Mesenteric fat pad (tissue), 1 donor: Measurements from ENCODE around the gene SORCS1. TPM values are rescaled to one million over a fixed set of nuclear protein-coding genes. Genes with fewer than 3 reads are reported as not detected.

Source experiments
- DNase-seq: peaks from one replicate; pipeline ENCODE4 v3.0.0-alpha.2; 2020; ENCODE audit warnings: low spot score
- total RNA-seq: library from RNA; stranded (reverse); fragmentation: NEBNext Ultra II Directional; extraction: Animal tissue kit (Norgen Biotek cat#: 25700); gene quantifications from one replicate; pipeline ENCODE4 v1.2.1, GENCODE V29; 2021
- donor health status: DM: yes; HTN: yes; CAD: no.

Gene SORCS1
- total RNA-seq, 1 donor from 2014 or later: 0.16 TPM

DNA sequence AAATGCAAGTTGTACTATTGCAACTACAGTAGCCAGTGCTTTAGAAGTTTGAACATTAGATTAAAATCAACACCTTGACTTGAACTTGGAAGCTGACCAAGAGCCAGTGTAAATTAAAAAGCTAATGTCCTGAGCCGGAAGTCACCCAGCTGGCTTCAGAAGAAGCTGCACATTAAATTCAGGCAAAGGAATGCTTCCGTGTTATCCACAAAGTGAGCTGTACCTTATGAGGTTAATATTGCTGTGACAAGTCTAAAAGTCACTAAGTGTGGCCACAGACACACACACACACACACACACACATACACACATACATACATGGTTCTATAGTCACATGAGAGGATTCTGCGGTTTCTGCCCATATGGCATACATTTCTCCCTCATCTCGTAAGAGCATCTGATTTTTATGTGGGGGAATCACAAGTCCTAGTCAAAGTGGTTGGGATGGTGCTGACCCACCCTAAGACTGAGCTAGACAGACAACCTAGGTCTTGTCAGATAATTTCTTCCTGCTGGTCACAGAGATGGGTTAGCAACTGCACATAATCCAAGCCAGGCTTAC is 612.9 kb downstream of the SORCS1 start:
- no peak for DNase-seq

DNA sequence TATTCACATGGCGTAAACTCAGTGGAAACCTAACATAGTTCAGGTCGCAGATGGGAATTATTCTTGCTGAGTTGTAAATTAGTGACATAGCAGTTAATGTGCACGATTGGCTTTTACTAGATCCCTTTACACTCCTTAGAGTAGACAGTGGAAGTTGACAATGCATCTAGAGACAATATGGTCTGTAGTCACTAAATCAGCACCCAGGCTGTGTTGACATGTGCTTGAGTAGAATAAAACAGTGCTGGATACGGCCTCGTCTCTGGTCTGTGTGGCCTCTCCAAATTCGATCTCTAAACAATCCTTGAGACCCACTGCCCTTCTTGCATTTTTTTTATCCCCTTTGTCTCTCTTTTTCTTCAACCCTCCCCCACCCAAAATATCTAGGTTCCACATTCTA is 615.7 kb downstream of the SORCS1 start:
- DNase-seq: no peak

- DNase-seq: no peak
These were observed 617.4 kb downstream of the SORCS1 start for GRCh38 chr10:106547047-106547635.

- DNase-seq: no peak
These were observed 622.0 kb downstream of the SORCS1 start for GRCh38 chr10:106542461-106542860.

DNA sequence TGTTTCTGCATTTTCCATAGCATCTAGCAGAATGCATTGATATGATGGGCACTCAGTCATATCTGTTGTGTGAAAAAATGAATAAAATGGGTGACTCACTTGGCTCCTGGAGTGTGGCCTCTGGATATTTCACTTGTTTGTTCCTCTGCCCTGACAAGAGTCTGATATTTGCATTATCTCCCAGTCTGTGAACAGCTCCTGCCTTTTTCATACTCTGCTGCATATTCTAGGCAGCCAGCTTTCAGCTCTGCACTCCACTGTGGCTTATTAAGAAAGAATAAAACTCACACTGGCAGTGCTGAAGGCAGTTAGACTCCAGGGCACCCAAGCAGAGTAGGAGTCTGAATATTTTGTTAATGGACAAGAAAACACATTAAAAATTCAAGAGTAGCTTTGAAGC is 623.9 kb downstream of the SORCS1 start:
- no peak for DNase-seq

- DNase-seq: no peak
These were observed 626.6 kb downstream of the SORCS1 start for GRCh38 chr10:106537866-106538265.

GRCh38 chr10:106535304-106535953 is 629.1 kb downstream of the SORCS1 start:
- no peak for DNase-seq

DNA sequence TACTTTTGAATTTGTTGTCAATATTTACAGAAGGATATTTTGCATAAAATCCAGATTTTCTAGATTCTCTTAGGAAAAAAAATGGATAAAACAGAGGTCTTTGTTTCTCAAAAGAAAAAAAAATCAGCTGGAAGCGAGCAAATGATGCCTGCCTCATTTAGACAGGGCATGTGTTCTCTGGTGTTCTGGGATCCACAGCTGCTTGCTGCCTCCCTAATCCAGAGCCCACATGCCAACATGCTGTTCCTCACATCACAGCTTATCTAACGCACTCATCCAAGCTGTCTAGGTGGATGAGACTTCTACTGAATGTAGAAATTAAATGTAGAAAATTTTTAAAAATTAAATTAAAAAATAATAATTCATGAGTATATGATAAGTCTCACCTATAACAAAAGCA is 630.1 kb downstream of the SORCS1 start:
- no peak for DNase-seq

DNA sequence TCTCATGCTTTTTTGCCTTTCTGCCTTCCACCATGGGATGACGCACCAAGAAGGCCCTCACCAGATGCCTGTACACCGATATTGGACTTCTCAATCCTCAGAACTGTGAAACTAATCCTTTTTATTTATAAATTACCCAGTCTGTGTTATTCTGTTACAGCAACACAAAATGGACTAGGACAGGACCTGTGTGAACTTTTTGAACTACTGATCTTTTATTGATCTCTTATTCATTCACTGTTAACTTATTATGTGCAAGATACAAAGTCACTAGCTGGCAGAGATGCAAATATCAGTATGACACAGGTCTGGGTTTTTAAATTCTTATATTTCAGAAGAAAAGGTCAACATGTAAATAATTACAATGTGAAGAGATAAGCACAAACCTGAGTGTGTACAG is 635.8 kb downstream of the SORCS1 start:
- no peak for DNase-seq

GRCh38 chr10:106525835-106526234 is 638.7 kb downstream of the SORCS1 start:
- no peak for DNase-seq
